ENCODE measurements around the gene ZNF552. TPM values are rescaled to one million over a fixed set of nuclear protein-coding genes. Genes with fewer than 3 reads are reported as not detected.
"Not testable (repeated sequence)": the region's sequence is repeated elsewhere in the genome, so short reads cannot be mapped to it uniquely, and the experiment has no call there.

ZNF552 gene
- total RNA-seq, 1 experiment from 2014 or later: 17.7 TPM

DNA sequence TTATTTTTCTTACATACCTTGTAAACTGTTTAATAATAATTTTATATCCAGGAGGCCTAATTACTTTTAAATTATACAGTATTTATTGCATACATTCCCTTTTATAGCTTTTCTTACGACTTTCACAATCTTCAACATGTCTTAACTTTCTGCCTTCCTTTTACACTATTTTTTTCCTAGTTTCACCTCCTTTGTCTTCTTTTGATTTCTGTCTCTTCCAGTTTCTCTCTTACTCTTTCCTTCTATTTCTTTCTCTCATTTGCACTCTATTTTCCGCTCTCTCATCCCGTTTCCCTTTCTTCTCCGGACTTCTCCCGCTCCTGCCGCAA is 11.5 kb downstream of the ZNF552 start:
- H3K27ac ChIP-seq (ENCODE audit: low read length): peak overlapping the region; percentile 80; the same call in 1 of the 2 replicates
- peaks cover 62% of the 10 kb centered on the region for H3K79me2 ChIP-seq (ENCODE audit: low read length)
- H3K9me3 ChIP-seq (ENCODE audit: low read length): no peaks in the 10 kb centered on the region
- no peaks in the 10 kb centered on the region for H3K27me3 ChIP-seq (ENCODE audit: low read length)
- H4K20me1 ChIP-seq (ENCODE audit: insufficient read depth, low read depth, low read length): no peaks in the 10 kb centered on the region
- no peak overlapping the region for H2AFZ ChIP-seq (ENCODE audit: low read length)
- DNase-seq: no peak
- peak overlapping the region; percentile 57 for H3K4me2 ChIP-seq (ENCODE audit: low read depth, low read length, poor library complexity, severe bottlenecking)
- peaks cover 28% of the 10 kb centered on the region for H3K36me3 ChIP-seq (ENCODE audit: insufficient read depth, low read length)
- no peak overlapping the region for H3K4me3 ChIP-seq (ENCODE audit: low read length)
- peaks cover 33% of the 10 kb centered on the region for H3K4me1 ChIP-seq (ENCODE audit: low read length)
- no peak overlapping the region for H3K9ac ChIP-seq (ENCODE audit: low read length)
- no peaks in the 10 kb centered on the region for H3K9me2 ChIP-seq (replicated peaks; ENCODE audit: insufficient read depth, low read length)

DNA sequence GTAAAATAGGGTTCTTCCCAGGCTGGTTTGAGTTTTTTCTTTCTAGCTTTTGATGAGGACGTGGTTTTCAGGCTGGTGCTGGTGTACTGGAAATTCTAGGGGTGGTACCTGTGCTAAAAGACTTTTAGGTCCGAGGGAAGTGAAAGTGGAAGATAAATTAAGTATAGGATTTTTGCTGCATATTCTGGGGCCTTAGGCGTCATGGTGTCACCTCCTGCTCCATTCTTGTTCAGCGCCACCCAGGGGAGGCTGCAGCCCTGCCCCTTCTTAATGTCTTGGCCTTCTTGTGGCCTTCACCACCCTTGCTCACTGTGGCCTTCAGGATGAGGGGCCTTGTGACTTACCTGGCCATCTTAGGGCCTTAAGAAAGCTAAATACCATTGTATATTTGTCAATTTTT is 12.4 kb downstream of the ZNF552 start:
- peak overlapping the region; percentile 80 for H3K27ac ChIP-seq (ENCODE audit: low read length)
- H3K9me2 ChIP-seq (replicated peaks; ENCODE audit: insufficient read depth, low read length): no peaks in the 10 kb centered on the region
- DNase-seq: peak; percentile 86
- no peak overlapping the region for H2AFZ ChIP-seq (ENCODE audit: low read length)
- H3K27me3 ChIP-seq (ENCODE audit: low read length): no peaks in the 10 kb centered on the region
- H3K4me2 ChIP-seq (ENCODE audit: low read depth, low read length, poor library complexity, severe bottlenecking): peak overlapping the region; percentile 57
- no peaks in the 10 kb centered on the region for H3K9me3 ChIP-seq (ENCODE audit: low read length)
- no peaks in the 10 kb centered on the region for H4K20me1 ChIP-seq (ENCODE audit: insufficient read depth, low read depth, low read length)
- H3K36me3 ChIP-seq (ENCODE audit: insufficient read depth, low read length): peaks cover 19% of the 10 kb centered on the region
- H3K9ac ChIP-seq (ENCODE audit: low read length): peak overlapping the region; percentile 4
- peaks cover 33% of the 10 kb centered on the region for H3K4me1 ChIP-seq (ENCODE audit: low read length)
- H3K79me2 ChIP-seq (ENCODE audit: low read length): peaks cover 53% of the 10 kb centered on the region
- peak overlapping the region; percentile 34; the same call in 1 of the 2 replicates for H3K4me3 ChIP-seq (ENCODE audit: low read length)

DNA sequence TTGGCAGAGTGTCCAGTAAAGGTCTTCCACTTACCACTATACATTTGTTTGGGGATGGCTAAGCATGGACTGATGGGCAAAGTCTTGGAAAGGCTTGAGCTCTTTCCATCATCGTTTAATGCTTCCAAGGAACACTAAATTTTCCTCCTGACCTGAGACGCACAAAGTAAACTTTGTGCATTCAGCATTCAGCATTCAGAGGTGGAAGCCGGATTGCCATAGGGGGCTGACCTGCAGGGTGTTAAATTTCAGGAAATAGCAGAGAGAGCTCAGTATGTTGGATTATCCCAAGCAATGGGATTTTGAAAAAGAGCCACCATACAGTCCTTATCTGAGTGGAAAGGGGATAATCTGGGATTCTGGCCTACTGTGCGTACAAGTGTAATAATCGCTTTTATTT is 14.0 kb downstream of the ZNF552 start:
- Histone ChIP-seq H3K9ac (ENCODE audit: low read length) (no peak overlapping the region), H3K4me2 (ENCODE audit: low read depth, low read length, poor library complexity, severe bottlenecking) (no peak overlapping the region)

DNA sequence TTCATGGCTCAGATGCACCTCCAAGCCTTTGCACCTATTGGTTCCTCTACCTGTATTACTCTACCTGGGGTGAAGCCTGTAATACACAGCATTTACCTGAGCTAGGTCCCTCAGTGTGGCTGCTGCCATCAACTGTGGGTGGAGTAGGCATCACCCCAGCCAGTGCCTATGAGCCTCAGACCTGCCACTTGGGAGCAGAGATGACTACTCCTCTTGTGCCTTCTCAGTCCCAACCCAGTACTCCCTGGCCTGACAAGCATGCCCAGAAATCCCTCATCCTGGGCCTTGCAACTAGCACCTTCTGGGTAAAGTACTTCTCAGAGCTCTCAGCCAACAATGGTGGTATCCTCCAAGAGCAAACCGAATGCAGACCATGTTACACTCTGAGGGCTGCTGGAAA is 18.1 kb downstream of the ZNF552 start:
- not testable (repeated sequence) for H3K9ac ChIP-seq (ENCODE audit: low read length); H3K9me3 ChIP-seq (ENCODE audit: low read length); H3K9me2 ChIP-seq (replicated peaks; ENCODE audit: insufficient read depth, low read length); H2AFZ ChIP-seq (ENCODE audit: low read length); H4K20me1 ChIP-seq (ENCODE audit: insufficient read depth, low read depth, low read length); H3K4me3 ChIP-seq (ENCODE audit: low read length); DNase-seq; H3K27me3 ChIP-seq (ENCODE audit: low read length); H3K27ac ChIP-seq (ENCODE audit: low read length); H3K4me2 ChIP-seq (ENCODE audit: low read depth, low read length, poor library complexity, severe bottlenecking)
- Histone ChIP-seq H3K79me2 (ENCODE audit: low read length) (peaks cover 49% of the 10 kb centered on the region), H3K4me1 (ENCODE audit: low read length) (peaks cover 10% of the 10 kb centered on the region), H3K36me3 (ENCODE audit: insufficient read depth, low read length) (peaks cover 24% of the 10 kb centered on the region)

More for the DNA sequence above, 14.0 kb downstream of the ZNF552 start:
- no peaks in the 10 kb centered on the region for H3K9me2 ChIP-seq (replicated peaks; ENCODE audit: insufficient read depth, low read length)
- no peak overlapping the region for H3K27ac ChIP-seq (ENCODE audit: low read length)
- no peak for DNase-seq
- H4K20me1 ChIP-seq (ENCODE audit: insufficient read depth, low read depth, low read length): no peaks in the 10 kb centered on the region
- peaks cover 9% of the 10 kb centered on the region for H3K36me3 ChIP-seq (ENCODE audit: insufficient read depth, low read length)
- no peaks in the 10 kb centered on the region for H3K9me3 ChIP-seq (ENCODE audit: low read length)
- peaks cover 33% of the 10 kb centered on the region for H3K4me1 ChIP-seq (ENCODE audit: low read length)
- no peak overlapping the region for H3K4me3 ChIP-seq (ENCODE audit: low read length)
- H3K79me2 ChIP-seq (ENCODE audit: low read length): peaks cover 45% of the 10 kb centered on the region
- no peaks in the 10 kb centered on the region for H3K27me3 ChIP-seq (ENCODE audit: low read length)
- H2AFZ ChIP-seq (ENCODE audit: low read length): no peak overlapping the region

DNA sequence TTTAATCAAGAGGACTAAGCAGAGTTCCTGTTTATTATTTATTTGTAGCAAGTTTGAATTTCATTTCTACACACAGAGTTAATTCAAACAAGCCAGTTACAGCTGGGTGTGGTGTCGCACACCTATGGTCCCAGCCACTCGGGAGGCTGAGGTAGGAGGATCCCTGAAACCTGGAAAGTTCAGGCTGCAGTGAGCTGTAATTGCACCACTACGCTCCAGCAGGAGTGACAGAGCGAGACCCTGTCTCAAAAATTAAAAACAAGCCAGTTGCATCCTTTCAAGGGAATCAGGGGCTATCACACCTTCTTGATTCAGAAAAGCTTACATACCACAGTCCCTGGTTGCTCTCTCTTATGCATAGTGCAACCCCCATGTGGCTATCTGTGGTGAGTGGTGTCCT is 25.4 kb downstream of the ZNF552 start:
- no peaks in the 10 kb centered on the region for H4K20me1 ChIP-seq (ENCODE audit: insufficient read depth, low read depth, low read length)
- H3K4me1 ChIP-seq (ENCODE audit: low read length): no peaks in the 10 kb centered on the region
- peaks cover 5% of the 10 kb centered on the region; the same call in 1 of the 2 replicates for H3K9me3 ChIP-seq (ENCODE audit: low read length)
- no peak overlapping the region for H3K4me2 ChIP-seq (ENCODE audit: low read depth, low read length, poor library complexity, severe bottlenecking)
- H2AFZ ChIP-seq (ENCODE audit: low read length): no peak overlapping the region
- H3K4me3 ChIP-seq (ENCODE audit: low read length): no peak overlapping the region
- no peak overlapping the region for H3K9ac ChIP-seq (ENCODE audit: low read length)
- H3K27me3 ChIP-seq (ENCODE audit: low read length): no peaks in the 10 kb centered on the region
- no peak overlapping the region for H3K27ac ChIP-seq (ENCODE audit: low read length)
- peaks cover 77% of the 10 kb centered on the region for H3K79me2 ChIP-seq (ENCODE audit: low read length)
- no peak for DNase-seq
- H3K36me3 ChIP-seq (ENCODE audit: insufficient read depth, low read length): peaks cover 38% of the 10 kb centered on the region
- H3K9me2 ChIP-seq (replicated peaks; ENCODE audit: insufficient read depth, low read length): no peaks in the 10 kb centered on the region

DNA sequence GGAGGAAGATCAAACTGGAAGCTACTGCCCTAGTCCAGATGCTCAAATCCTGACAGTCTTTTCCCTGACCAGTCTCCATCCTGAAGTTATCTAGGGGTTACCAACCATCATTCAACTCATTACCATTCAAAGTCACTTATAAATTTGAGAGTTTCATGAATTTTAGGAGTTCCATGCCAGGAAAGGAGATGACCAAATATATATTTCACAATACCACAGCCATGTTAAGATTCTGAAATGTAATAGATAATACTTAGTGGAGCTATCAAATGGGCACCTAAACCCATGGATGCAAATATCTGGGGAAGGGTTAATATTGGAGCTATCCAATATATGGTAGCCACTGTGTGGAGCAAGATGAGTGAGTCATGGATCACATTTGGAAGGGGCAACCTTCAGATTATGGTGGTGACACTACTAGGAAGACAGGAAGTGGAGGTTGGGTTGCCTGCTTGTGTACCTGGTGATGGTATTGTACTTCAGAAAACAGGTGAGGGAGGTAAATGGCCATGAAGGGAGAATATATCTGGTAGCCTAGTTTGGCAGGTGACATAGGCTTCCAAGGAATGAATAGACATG is 26.5 kb downstream of the ZNF552 start:
- H3K9me3 ChIP-seq (ENCODE audit: low read length): peaks cover 5% of the 10 kb centered on the region; the same call in 1 of the 2 replicates
- H3K27me3 ChIP-seq (ENCODE audit: low read length): no peaks in the 10 kb centered on the region
- no peak overlapping the region for H3K27ac ChIP-seq (ENCODE audit: low read length)
- H3K9me2 ChIP-seq (replicated peaks; ENCODE audit: insufficient read depth, low read length): no peaks in the 10 kb centered on the region
- H3K4me3 ChIP-seq (ENCODE audit: low read length): no peak overlapping the region
- DNase-seq: no peak
- no peak overlapping the region for H3K9ac ChIP-seq (ENCODE audit: low read length)
- H3K4me2 ChIP-seq (ENCODE audit: low read depth, low read length, poor library complexity, severe bottlenecking): no peak overlapping the region
- no peaks in the 10 kb centered on the region for H4K20me1 ChIP-seq (ENCODE audit: insufficient read depth, low read depth, low read length)
- no peaks in the 10 kb centered on the region for H3K4me1 ChIP-seq (ENCODE audit: low read length)
- peaks cover 39% of the 10 kb centered on the region for H3K36me3 ChIP-seq (ENCODE audit: insufficient read depth, low read length)
- no peak overlapping the region for H2AFZ ChIP-seq (ENCODE audit: low read length)
- H3K79me2 ChIP-seq (ENCODE audit: low read length): peaks cover 76% of the 10 kb centered on the region

DNA sequence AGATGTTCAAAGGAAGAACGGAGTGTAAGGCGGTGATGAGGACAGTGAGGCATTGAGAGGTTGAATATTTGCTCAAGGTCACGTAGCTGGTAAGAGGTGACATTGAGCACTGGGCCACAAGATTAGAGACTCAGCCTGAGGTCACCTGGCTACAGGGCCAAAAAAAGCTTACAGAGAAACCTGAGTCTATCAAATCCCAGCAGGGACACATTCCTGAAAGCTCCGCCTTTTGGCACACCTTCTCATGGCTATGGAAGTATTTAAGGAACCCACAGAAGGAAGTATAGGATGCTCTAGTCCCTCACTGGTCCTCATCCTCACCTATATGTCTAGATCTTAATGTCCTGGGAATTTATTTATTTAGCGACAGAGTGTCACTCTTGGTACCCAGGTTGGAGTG is 27.8 kb downstream of the ZNF552 start:
- Histone ChIP-seq H3K4me2 (ENCODE audit: low read depth, low read length, poor library complexity, severe bottlenecking) (no peak overlapping the region), H3K9me3 (ENCODE audit: low read length) (peaks cover 9% of the 10 kb centered on the region; the same call in 1 of the 2 replicates), H3K4me3 (ENCODE audit: low read length) (no peak overlapping the region), H3K27ac (ENCODE audit: low read length) (no peak overlapping the region), H4K20me1 (ENCODE audit: insufficient read depth, low read depth, low read length) (no peaks in the 10 kb centered on the region), H3K9ac (ENCODE audit: low read length) (no peak overlapping the region), H3K36me3 (ENCODE audit: insufficient read depth, low read length) (peaks cover 37% of the 10 kb centered on the region), H3K27me3 (ENCODE audit: low read length) (no peaks in the 10 kb centered on the region), H3K79me2 (ENCODE audit: low read length) (peaks cover 77% of the 10 kb centered on the region), H3K9me2 (replicated peaks; ENCODE audit: insufficient read depth, low read length) (no peaks in the 10 kb centered on the region), H3K4me1 (ENCODE audit: low read length) (no peaks in the 10 kb centered on the region), H2AFZ (ENCODE audit: low read length) (no peak overlapping the region)
- no peak for DNase-seq

DNA sequence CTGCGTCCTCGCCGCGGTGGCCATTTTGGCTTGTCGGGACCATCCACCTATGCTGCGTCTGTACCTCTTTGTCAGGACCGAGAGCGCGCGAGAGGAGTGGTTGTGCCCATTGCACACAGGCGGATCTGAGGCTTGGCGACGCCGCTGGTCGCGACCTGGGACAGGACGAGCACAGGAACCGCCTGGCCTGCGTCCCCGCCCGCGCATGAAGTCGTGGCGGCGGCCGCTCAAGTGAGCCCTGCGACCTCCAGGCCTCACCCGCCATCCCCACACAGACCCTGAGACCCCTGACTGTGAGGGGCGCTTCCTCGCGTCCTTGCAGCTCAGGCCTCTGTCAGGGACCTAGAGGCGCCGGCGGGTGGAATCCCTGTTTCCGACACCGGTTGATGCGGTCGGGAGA is 28.4 kb downstream of the ZNF552 start:
- H3K4me3 ChIP-seq (ENCODE audit: low read length): no peak overlapping the region
- H3K79me2 ChIP-seq (ENCODE audit: low read length): peaks cover 79% of the 10 kb centered on the region
- H3K27ac ChIP-seq (ENCODE audit: low read length): no peak overlapping the region

More for the DNA sequence above, 28.4 kb downstream of the ZNF552 start:
- peaks cover 10% of the 10 kb centered on the region for H3K9me3 ChIP-seq (ENCODE audit: low read length)
- no peaks in the 10 kb centered on the region for H4K20me1 ChIP-seq (ENCODE audit: insufficient read depth, low read depth, low read length)
- no peak overlapping the region for H3K9ac ChIP-seq (ENCODE audit: low read length)
- no peaks in the 10 kb centered on the region for H3K4me1 ChIP-seq (ENCODE audit: low read length)
- no peaks in the 10 kb centered on the region for H3K9me2 ChIP-seq (replicated peaks; ENCODE audit: insufficient read depth, low read length)
- peaks cover 41% of the 10 kb centered on the region for H3K36me3 ChIP-seq (ENCODE audit: insufficient read depth, low read length)
- no peak overlapping the region for H3K4me2 ChIP-seq (ENCODE audit: low read depth, low read length, poor library complexity, severe bottlenecking)
- no peak overlapping the region for H2AFZ ChIP-seq (ENCODE audit: low read length)
- no peak for DNase-seq
- H3K27me3 ChIP-seq (ENCODE audit: low read length): no peaks in the 10 kb centered on the region
